A673 (cell line): Measurements from ENCODE around the gene VTN. TPM values are rescaled to one million over a fixed set of nuclear protein-coding genes. Genes with fewer than 3 reads are reported as not detected.

ENCODE experiments used
- BruUV-seq: library from RNA; stranded (reverse); fragments of 400-500 nt; replicated peaks from 2 replicates; lab custom pipeline; 2021; lab: Mats Ljungman, UMichigan
- CTCF ChIA-PET: fragments of 300-600 bp; sonication (Branson Sonifier 250); formaldehyde crosslinking; loops from one replicate; lab custom pipeline; 2022; ENCODE audit warnings: antibody characterized with exemption; lab: Charles Lee
- POLR2A ChIA-PET: fragments of 300-600 bp; sonication (Branson Sonifier 250); formaldehyde crosslinking; loops from one replicate; lab custom pipeline; 2022; ENCODE audit warnings: antibody characterized with exemption; ENCODE audit not compliant: low non-redundant PET; lab: Charles Lee
- DNase-seq: peaks from one replicate; pipeline ENCODE4 v3.0.0-alpha.2; 2015; ENCODE audit warnings: low spot score
- H3K27ac ChIP-seq: fragments of 200-600 bp; sonication (generic); 2 replicates; pipeline ENCODE4 v1.5.1; 2016; ENCODE audit warnings: mixed run types, low read depth, mild to moderate bottlenecking, mixed read lengths, antibody characterized with exemption, low read length; ENCODE audit not compliant: poor library complexity, severe bottlenecking
- H3K27me3 ChIP-seq: fragments of 200-600 bp; sonication (generic); replicated peaks from 2 replicates; pipeline ENCODE4 v1.6.1; 2017; ENCODE audit warnings: mixed run types, low read depth, mild to moderate bottlenecking, mixed read lengths, antibody characterized with exemption, low read length; ENCODE audit not compliant: insufficient read depth, poor library complexity
- H3K36me3 ChIP-seq: fragments of 200-600 bp; sonication (generic); 2 replicates; pipeline ENCODE4 v1.6.1; 2016; ENCODE audit warnings: mixed run types, mild to moderate bottlenecking, mixed read lengths, antibody characterized with exemption, low read length; ENCODE audit not compliant: insufficient read depth, poor library complexity, severe bottlenecking
- H3K4me1 ChIP-seq: fragments of 200-600 bp; sonication (generic); 2 replicates; pipeline ENCODE4 v1.6.1; 2017; ENCODE audit warnings: mixed run types, mild to moderate bottlenecking, mixed read lengths, antibody characterized with exemption, low read length; ENCODE audit not compliant: insufficient read depth, poor library complexity, severe bottlenecking
- H3K4me3 ChIP-seq: fragments of 200-600 bp; sonication (generic); 2 replicates; pipeline ENCODE4 v1.5.1; 2016; ENCODE audit warnings: low read depth, mixed run types, mild to moderate bottlenecking, mixed read lengths, low read length; ENCODE audit not compliant: poor library complexity, severe bottlenecking
- H3K9me3 ChIP-seq: fragments of 200-600 bp; sonication (generic); 2 replicates; pipeline ENCODE4 v1.6.1; 2016; ENCODE audit warnings: mixed run types, low read depth, mild to moderate bottlenecking, mixed read lengths, antibody characterized with exemption, low read length; ENCODE audit not compliant: poor library complexity, severe bottlenecking
- CTCF ChIP-seq: fragments of 300-800, 200-600 bp; sonication (generic); conservative IDR thresholded peaks from 2 replicates; pipeline ENCODE4 v1.5.1; 2017; ENCODE audit warnings: low read depth, mild to moderate bottlenecking, antibody characterized with exemption, low read length, moderate library complexity, mixed read lengths
- EZH2 ChIP-seq: fragments of 200-600 bp; sonication (generic); IDR thresholded peaks from 2 replicates; pipeline ENCODE4 v1.6.1; 2017; ENCODE audit warnings: borderline replicate concordance, low read depth, mild to moderate bottlenecking, mixed read lengths, antibody characterized with exemption, low read length; ENCODE audit not compliant: poor library complexity, severe bottlenecking
- intact Hi-C: fragments of 100-400 bp; cut with micrococcal nuclease; formaldehyde crosslinking; loops from one replicate; pipeline ENCODE4 v1.10.0; 2022; ENCODE audit not compliant: unreplicated experiment
- total RNA-seq: library from RNA; stranded (reverse); gene quantifications from 2 replicates; pipeline ENCODE4 v1.2.3, GENCODE V29; 2021

The VTN gene
- total RNA-seq, 1 experiment from 2014 or later: 0.26 TPM

- POLR2A ChIA-PET: interaction anchor here (0.7 kb wide), 1 partner anchor 24 kb away, joined by 3 read pairs; no protein-coding TSS in a partner anchor
- Histone ChIP-seq H3K4me1 (peaks cover 17% of the 10 kb centered on the region), H3K27me3 (no peaks in the 10 kb centered on the region), H3K9me3 (no peaks in the 10 kb centered on the region), H3K4me3 (no peak overlapping the region), H3K27ac (no peak overlapping the region), H3K36me3 (no peaks in the 10 kb centered on the region)
- no peak for DNase-seq
- TF ChIP-seq CTCF: no peak
- no peak for TF ChIP-seq EZH2
- no TSS peak for BruUV-seq
- CTCF ChIA-PET: no interaction called here
- intact Hi-C loops: no loop called here
Observed at GRCh38 chr17:28368915-28369683, 1.0 kb downstream of the VTN start.

GRCh38 chr17:28368306-28368831 lies 1.7 kb downstream of the VTN start:
- no peak overlapping the region for H3K27ac ChIP-seq
- no peak for TF ChIP-seq CTCF
- TF ChIP-seq EZH2: no peak
- H3K9me3 ChIP-seq: no peaks in the 10 kb centered on the region
- H3K36me3 ChIP-seq: peaks cover under 1% of the 10 kb centered on the region
- no peaks in the 10 kb centered on the region for H3K27me3 ChIP-seq
- no peak for DNase-seq
- no peak overlapping the region for H3K4me3 ChIP-seq
- peaks cover 17% of the 10 kb centered on the region for H3K4me1 ChIP-seq
- POLR2A ChIA-PET: interaction anchor here (0.7 kb wide), 1 partner anchor 23 kb away, joined by 3 read pairs; no protein-coding TSS in a partner anchor
- CTCF ChIA-PET: no interaction called here
- intact Hi-C loops: no loop called here
- BruUV-seq: no TSS peak

- intact Hi-C loops: no loop called here
- H3K4me3 ChIP-seq: no peak overlapping the region
- peaks cover 11% of the 10 kb centered on the region for H3K4me1 ChIP-seq
- no peak overlapping the region for H3K27ac ChIP-seq
- no peaks in the 10 kb centered on the region for H3K9me3 ChIP-seq
- POLR2A ChIA-PET: no interaction called here
- H3K27me3 ChIP-seq: no peaks in the 10 kb centered on the region
- no TSS peak for BruUV-seq
- CTCF ChIA-PET: no interaction called here
- DNase-seq: no peak
- TF ChIP-seq CTCF: no peak
- no peak for TF ChIP-seq EZH2
- peaks cover 3% of the 10 kb centered on the region for H3K36me3 ChIP-seq
Observed at GRCh38 chr17:28367641-28368305, 2.3 kb downstream of the VTN start.
